ENCODE measurements around the gene ATP6V0D1.

ATP6V0D1 gene

GRCh38 chr16:67451704-67452435 is 29.1 kb downstream of the ATP6V0D1 start:
- in situ Hi-C loops (cut with MboI; ENCODE audit: low pct_unique_long_range_greater_than_20kb, low sequenced_read_pairs, unreplicated experiment): no loop called here
- DNase-seq (ENCODE audit: low spot score): no peak
- TF ChIP-seq CTCF (IDR thresholded peaks at IDR 0.05; ENCODE audit: extremely low read depth, insufficient read depth, missing control alignments): no peak

GRCh38 chr16:67451061-67451703 is 29.8 kb downstream of the ATP6V0D1 start:
- TF ChIP-seq CTCF (IDR thresholded peaks at IDR 0.05; ENCODE audit: extremely low read depth, insufficient read depth, missing control alignments): no peak
- DNase-seq (ENCODE audit: low spot score): no peak
- in situ Hi-C loops (cut with MboI; ENCODE audit: low pct_unique_long_range_greater_than_20kb, low sequenced_read_pairs, unreplicated experiment): no loop called here

- DNase-seq (ENCODE audit: low spot score): no peak
- in situ Hi-C loops (cut with MboI; ENCODE audit: low pct_unique_long_range_greater_than_20kb, low sequenced_read_pairs, unreplicated experiment): no loop called here
- no peak for TF ChIP-seq CTCF (IDR thresholded peaks at IDR 0.05; ENCODE audit: extremely low read depth, insufficient read depth, missing control alignments)
Observed at GRCh38 chr16:67449739-67450138, 31.2 kb downstream of the ATP6V0D1 start.

GRCh38 chr16:67449336-67449735 is 31.6 kb downstream of the ATP6V0D1 start:
- DNase-seq (ENCODE audit: low spot score): no peak

GRCh38 chr16:67448580-67448979 is 32.4 kb downstream of the ATP6V0D1 start:
- TF ChIP-seq CTCF (IDR thresholded peaks at IDR 0.05; ENCODE audit: extremely low read depth, insufficient read depth, missing control alignments): no peak
- in situ Hi-C loops (cut with MboI; ENCODE audit: low pct_unique_long_range_greater_than_20kb, low sequenced_read_pairs, unreplicated experiment): no loop called here
- no peak for DNase-seq (ENCODE audit: low spot score)

More at GRCh38 chr16:67449336-67449735, 31.6 kb downstream of the ATP6V0D1 start:
- TF ChIP-seq CTCF (IDR thresholded peaks at IDR 0.05; ENCODE audit: extremely low read depth, insufficient read depth, missing control alignments): no peak
- in situ Hi-C loops (cut with MboI; ENCODE audit: low pct_unique_long_range_greater_than_20kb, low sequenced_read_pairs, unreplicated experiment): no loop called here

- in situ Hi-C loops (cut with MboI; ENCODE audit: low pct_unique_long_range_greater_than_20kb, low sequenced_read_pairs, unreplicated experiment): no loop called here
- peak; percentile 57 for TF ChIP-seq CTCF (IDR thresholded peaks at IDR 0.05; ENCODE audit: extremely low read depth, insufficient read depth, missing control alignments)
- peak; percentile 77 for DNase-seq (ENCODE audit: low spot score)
Observed at GRCh38 chr16:67447508-67448076, 33.4 kb downstream of the ATP6V0D1 start.

Measured in GM13977 (cell line).